Retinal pigment epithelial cell (primary cell): ENCODE measurements around the gene ZNF462.

ENCODE experiments used
- DNase-seq: peaks from one replicate; pipeline ENCODE4 v3.0.0-alpha.2; 2010; ENCODE audit warnings: low read depth
- H3K4me3 ChIP-seq: 2 replicates; pipeline ENCODE4 v1.5.1; 2011; ENCODE audit warnings: mild to moderate bottlenecking, low read length, control low read depth, moderate library complexity
- CTCF ChIP-seq: conservative IDR thresholded peaks from 2 replicates; pipeline ENCODE4 v1.5.1; 2011; ENCODE audit warnings: low read depth, low read length, control low read depth, inconsistent platforms

ZNF462 gene

GRCh38 chr9:106918825-106919509 lies 56.0 kb downstream of the ZNF462 start:
- H3K4me3 ChIP-seq: no peak overlapping the region
- TF ChIP-seq CTCF: no peak
- DNase-seq: no peak

GRCh38 chr9:106920091-106920490 lies 57.1 kb downstream of the ZNF462 start:
- H3K4me3 ChIP-seq: no peak overlapping the region
- TF ChIP-seq CTCF: no peak
- DNase-seq: no peak

GRCh38 chr9:106920701-106921283 lies 57.8 kb downstream of the ZNF462 start:
- peak; percentile 67 for DNase-seq

GRCh38 chr9:106921341-106921899 lies 58.5 kb downstream of the ZNF462 start:
- TF ChIP-seq CTCF: no peak
- DNase-seq: peak; percentile 90
- peak overlapping the region; percentile 5 for H3K4me3 ChIP-seq

More at GRCh38 chr9:106920701-106921283, 57.8 kb downstream of the ZNF462 start:
- no peak for TF ChIP-seq CTCF
- H3K4me3 ChIP-seq: peak overlapping the region; percentile 5

- no peak for TF ChIP-seq CTCF
- no peak overlapping the region for H3K4me3 ChIP-seq
Measured at GRCh38 chr9:106922026-106922425, 59.1 kb downstream of the ZNF462 start.

GRCh38 chr9:106925392-106925791 lies 62.4 kb downstream of the ZNF462 start:
- no peak for DNase-seq
- TF ChIP-seq CTCF: no peak
- H3K4me3 ChIP-seq: no peak overlapping the region

More at GRCh38 chr9:106922026-106922425, 59.1 kb downstream of the ZNF462 start:
- DNase-seq: no peak

GRCh38 chr9:106927916-106928315 lies 65.0 kb downstream of the ZNF462 start:
- H3K4me3 ChIP-seq: no peak overlapping the region
- no peak for DNase-seq
- TF ChIP-seq CTCF: no peak
